Activated T-cell treated with anti-CD3 and anti-CD28 coated beads for 24 hours (primary cell): ENCODE measurements around the gene PIEZO1.

Experiments used
- DNase-seq: peaks from one replicate; pipeline ENCODE4 v3.0.0-alpha.2; 2020; ENCODE audit warnings: low read depth

The PIEZO1 gene

GRCh38 chr16:88705801-88706228 lies 79.2 kb downstream of the PIEZO1 start:
- no peak for DNase-seq

GRCh38 chr16:88705076-88705684 lies 79.8 kb downstream of the PIEZO1 start:
- no peak for DNase-seq

GRCh38 chr16:88703486-88704309 lies 81.3 kb downstream of the PIEZO1 start:
- DNase-seq = peak; percentile 62

- DNase-seq = no peak
Measured at GRCh38 chr16:88702371-88703210, 82.4 kb downstream of the PIEZO1 start.

- no peak for DNase-seq
Measured at GRCh38 chr16:88701581-88702370, 83.2 kb downstream of the PIEZO1 start.

GRCh38 chr16:88700636-88701482 lies 84.2 kb downstream of the PIEZO1 start:
- peak; percentile 93 for DNase-seq

- DNase-seq = no peak
Measured at GRCh38 chr16:88700322-88700635, 84.7 kb downstream of the PIEZO1 start.

- no peak for DNase-seq
Measured at GRCh38 chr16:88699180-88699579, 85.8 kb downstream of the PIEZO1 start.

- no peak for DNase-seq
Measured at GRCh38 chr16:88698646-88699045, 86.4 kb downstream of the PIEZO1 start.

DNA sequence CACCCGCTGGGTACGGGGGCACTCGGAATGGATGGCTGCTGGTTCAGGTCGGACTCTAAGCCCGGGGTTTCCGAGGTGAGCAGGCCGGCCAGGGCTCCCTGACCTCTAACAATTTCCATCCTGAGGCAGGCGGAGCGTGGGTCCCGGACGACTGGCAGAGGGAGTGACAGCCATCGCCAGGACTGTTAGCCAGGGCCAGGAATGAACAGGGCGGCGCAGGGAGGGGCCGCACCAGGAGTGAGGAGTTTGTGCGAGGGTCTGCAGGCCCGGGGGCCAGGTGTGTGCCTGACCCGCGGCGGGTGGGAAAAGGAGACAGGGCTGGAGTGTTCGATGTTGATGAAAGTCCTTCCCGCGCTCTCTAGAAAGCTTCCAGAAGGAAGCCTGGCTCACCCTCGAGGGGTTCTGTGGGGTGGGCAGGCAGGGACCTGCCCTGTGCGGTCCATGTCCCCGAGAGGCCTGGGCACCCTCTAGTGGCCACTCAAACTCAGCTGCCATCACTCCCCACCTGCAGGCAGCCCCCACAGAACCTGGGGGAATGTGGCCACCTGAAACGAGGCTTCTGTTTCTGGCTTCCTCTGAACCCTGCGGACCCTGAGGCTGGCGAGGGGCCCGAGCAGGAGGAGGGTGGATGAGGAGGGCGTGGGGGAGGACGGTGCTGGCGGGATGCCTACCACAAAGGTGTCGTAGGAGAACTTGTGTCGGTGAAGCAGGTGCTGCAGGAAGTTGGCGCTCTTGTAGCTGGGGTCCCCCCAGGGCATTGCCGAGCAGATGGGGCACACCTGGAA lies 87.0 kb downstream of the PIEZO1 start:
- DNase-seq = no peak

DNA sequence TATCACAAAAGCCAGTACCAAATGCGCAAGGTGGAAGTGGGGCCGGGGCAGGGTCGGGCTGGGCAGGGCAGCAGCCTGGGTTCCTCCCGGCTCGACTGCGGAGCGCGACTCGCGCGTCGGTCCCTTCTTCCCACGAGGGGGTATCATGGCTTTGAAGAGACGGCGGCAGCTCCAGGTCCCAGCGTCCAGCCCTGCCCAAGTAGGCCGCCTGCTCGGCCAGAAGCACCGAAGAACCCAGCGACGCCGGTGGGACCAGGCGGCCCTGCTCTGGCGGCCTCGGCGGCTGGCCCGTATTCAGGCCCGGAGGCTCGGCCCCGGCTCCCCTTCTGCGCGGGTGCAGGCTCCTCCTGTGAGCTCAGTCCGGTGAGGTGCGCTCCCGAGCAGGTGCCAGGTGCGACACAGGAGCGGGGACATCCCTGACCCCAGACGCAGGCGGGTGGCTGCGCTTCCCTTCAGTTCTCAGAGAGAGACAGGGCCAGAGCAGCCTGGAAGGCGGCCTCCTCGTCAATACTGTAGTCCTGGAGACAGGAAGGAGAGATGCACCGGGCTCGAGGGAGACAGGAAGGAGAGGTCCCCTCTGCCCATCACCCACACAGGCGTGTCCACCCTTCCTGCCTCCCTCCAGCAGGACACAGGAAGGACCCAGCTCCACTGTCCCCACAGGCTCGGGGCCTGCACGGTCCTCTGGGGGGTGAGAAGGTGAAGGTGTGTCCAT lies 87.7 kb downstream of the PIEZO1 start:
- no peak for DNase-seq

- DNase-seq = no peak
Measured at GRCh38 chr16:88696441-88696840, 88.6 kb downstream of the PIEZO1 start.

DNA sequence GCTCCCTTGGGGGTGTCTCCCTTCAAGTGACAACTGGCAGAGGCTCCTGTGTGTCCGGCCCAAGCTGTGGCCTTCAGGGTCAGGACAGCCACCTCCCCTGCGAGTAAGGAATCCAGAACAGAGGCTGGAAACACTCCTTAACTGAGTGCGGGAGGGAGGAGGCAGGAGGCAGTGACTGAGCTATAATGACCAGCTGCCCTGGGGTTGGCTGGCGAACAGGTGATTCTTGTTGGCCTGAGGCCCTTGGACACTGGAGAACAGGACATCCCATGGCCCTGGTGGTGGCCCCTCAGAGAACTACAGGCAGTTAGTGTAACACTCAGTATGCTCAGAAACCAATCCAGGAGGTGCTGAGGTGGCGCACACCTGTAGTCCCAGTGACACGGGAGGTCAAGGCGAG lies 89.3 kb downstream of the PIEZO1 start:
- no peak for DNase-seq

- no peak for DNase-seq
Measured at GRCh38 chr16:88695218-88695617, 89.8 kb downstream of the PIEZO1 start.

GRCh38 chr16:88694221-88695087 lies 90.6 kb downstream of the PIEZO1 start:
- no peak for DNase-seq

DNA sequence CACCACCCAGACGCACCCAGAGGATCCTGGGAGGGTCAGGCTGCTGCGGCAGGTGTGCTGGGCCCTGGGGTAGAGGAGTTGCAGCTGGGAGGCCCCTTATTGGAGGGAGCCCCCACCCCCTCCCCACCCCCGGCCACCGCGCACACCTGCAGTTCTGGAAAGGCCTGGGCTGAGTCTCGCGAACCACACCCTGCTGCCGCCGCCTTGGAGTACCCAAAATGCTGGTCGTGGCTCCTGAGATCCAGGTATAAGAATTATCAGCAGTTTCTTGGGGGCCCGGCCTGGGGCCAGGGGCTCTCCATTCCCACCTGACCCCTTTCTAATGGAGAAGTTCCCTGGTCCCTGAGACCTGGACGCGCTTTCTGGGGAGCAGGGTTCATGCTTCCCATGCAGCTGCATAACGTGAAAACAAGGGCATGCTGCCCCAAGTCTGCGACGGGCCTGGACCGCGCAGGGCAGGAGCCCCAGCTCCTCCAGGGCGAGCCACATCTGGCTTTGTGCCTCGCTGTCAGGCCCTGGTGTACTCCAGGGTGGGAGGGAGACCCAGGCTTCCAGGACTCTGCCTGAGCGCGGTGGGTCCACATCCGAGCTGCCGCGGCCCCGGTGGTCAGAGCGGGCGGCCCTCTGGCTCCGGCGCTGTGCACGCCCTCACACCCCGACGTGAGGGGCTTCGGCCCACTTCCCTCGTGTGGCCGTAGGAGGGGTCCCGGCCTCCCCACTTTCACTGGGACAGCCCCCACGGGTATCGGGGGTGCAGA lies 91.4 kb downstream of the PIEZO1 start:
- no peak for DNase-seq

DNA sequence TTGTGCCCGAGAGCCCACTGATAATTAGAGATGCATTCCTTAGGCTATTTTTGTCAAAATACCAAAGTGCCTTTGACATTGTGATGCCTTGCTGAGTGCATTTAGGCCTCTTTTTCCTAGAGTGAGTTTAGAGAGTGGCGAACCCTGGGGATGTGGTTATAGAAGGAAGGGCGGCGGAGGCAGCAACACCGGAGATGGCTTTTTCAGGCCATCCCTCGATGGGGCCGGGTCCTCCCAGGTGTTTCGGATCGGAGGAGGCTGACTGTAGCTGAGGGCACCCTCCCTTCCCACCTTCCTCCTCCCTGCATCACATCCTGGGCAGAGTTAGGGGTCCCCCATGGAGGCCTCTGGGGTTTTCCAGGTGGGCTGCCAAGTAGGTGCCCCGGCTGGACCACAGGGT lies 92.2 kb downstream of the PIEZO1 start:
- no peak for DNase-seq
